GM15510 (cell line): Measurements from ENCODE around the gene RBM11.

Experiments
- POLR2A ChIP-seq: IDR thresholded peaks from 3 replicates; pipeline ENCODE4 v1.6.1; 2011; ENCODE audit warnings: borderline replicate concordance; ENCODE audit not compliant: insufficient read length; ENCODE audit errors: extremely low read depth

Gene RBM11

GRCh38 chr21:14215971-14216641 is at the start of gene RBM11:
Gene RBM11 (plus strand): TSS chr21:14216157. CDS start chr21:14216187, 30 bp downstream.
- no peak for TF ChIP-seq POLR2A

DNA sequence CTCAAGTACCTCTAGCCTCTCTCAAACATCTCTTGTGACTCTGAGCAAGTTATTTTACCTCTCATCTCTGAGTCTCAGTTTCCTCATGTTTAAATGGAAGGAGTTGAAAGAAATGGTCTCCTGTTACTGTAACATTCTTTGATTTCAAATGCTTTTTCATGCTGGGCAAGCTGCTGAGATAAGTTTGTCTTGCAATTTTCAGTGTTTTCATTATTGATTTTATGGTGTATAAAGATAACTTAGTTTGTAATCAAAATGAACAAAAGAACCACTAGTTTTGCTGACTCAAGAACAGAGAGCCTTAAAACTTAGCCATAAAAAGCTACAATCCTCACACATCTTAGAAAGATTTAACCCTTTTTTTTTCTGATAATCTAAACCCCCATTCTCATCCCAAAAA is 9.7 kb upstream of the RBM11 start:
- TF ChIP-seq POLR2A = no peak

DNA sequence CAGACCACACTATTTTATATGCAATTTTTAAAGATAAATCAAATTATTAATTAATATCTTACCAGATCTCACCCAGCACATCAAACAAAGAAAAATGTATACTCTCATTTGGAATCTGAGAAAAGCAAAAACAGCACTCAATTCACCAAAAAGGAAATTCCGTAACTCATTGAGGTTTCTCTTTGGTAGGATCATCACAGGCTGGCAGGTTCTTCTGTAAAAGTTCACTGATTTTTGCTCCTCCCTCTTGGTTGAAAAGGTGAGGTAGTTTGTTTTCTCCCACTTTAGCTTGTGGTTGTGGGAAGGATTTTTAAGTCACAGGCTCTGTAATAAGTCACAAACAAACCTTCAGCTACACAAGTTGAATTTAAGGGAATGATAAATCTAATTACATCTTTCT is 5.2 kb upstream of the RBM11 start, which contains the start of gene LIPI:
Gene LIPI, minus strand, starts transcription at position 218 of the 400 bp plus-strand sequence. Its CDS starts 110 bp downstream, at position 108.
- no peak for TF ChIP-seq POLR2A

DNA sequence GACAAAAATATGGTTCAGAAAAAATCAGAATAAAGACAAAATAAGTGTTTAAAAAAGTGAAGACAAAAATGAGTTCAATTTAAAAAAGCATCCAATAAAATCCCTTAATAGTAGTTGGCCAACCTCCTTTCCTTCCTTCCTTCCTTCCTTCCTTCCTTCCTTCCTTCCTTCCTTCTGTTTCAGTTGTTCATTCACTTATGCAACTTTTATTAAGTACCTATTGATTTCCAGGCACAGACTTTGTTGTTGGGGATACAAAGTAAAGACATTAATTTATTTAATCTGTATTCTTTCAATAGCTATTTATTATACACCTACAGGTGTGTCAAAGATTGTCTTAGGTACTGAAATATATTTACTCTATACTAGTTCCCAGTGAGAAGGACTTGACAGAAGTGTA is 2.8 kb upstream of the RBM11 start:
- TF ChIP-seq POLR2A = no peak

DNA sequence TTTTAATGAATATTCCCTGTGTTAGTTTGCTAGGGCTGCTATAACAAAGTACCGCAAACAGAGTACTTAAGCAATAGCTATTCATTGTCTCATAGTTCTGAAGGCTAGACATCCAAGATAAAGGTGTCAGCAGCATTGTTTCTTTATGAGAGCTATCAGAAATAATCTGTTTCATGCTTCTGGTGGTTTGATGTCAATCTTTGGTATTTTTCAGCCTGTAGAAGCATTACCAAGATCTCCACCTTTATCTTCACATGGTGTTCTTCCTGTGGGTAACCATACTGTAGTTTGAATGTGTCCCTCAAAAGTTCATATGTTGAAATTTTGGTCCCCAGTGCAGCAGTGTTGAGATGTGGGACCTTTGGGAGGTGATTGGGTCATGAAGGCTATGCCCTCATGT is 7.4 kb downstream of the RBM11 start:
- TF ChIP-seq POLR2A = no peak

DNA sequence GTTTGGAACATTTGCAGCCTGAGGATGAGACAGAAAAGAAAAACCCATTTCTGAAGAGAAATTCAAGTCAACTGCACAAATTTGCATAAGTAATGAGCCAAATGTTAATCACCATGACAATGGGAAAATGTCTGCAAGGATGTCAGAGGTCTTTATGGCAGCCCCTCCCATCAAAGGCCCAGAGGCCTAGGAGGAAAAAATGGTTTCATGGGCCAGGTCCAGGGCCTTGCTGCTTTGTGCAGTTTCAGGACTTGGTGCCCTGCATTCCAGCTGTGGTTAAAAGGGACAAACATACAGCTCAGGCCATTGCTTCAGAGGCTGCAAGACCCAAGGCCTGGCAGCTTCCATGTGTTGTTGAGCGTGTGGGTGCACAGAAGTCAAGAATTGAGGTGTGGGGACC is 13.4 kb downstream of the RBM11 start:
- TF ChIP-seq POLR2A = no peak

GRCh38 chr21:14235101-14235500 is 19.1 kb downstream of the RBM11 start:
- no peak for TF ChIP-seq POLR2A

GRCh38 chr21:14236180-14236579 is 20.2 kb downstream of the RBM11 start:
- TF ChIP-seq POLR2A = no peak

GRCh38 chr21:14239281-14239680 is 23.3 kb downstream of the RBM11 start:
- TF ChIP-seq POLR2A = no peak

DNA sequence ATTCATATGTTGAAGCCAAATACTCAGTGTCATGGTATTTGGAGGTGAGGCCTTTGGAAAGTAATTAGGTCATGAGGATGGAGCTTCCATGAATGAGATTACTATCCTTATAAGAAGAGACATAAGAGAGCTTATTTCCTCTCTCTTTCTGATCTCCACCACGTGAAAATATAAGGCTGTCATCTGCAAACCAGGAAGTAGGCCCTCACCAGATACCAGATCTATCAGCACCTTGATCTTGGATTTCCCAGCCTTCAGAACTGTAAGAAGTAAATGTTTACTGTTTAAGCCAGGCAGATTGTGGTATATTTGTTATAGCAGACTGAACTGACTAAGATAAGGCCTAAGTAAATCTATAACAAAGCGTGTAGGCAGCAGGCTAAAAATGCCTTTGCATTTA is 25.3 kb downstream of the RBM11 start:
- no peak for TF ChIP-seq POLR2A

- no peak for TF ChIP-seq POLR2A
Observed at GRCh38 chr21:14243461-14243860, 27.5 kb downstream of the RBM11 start.

DNA sequence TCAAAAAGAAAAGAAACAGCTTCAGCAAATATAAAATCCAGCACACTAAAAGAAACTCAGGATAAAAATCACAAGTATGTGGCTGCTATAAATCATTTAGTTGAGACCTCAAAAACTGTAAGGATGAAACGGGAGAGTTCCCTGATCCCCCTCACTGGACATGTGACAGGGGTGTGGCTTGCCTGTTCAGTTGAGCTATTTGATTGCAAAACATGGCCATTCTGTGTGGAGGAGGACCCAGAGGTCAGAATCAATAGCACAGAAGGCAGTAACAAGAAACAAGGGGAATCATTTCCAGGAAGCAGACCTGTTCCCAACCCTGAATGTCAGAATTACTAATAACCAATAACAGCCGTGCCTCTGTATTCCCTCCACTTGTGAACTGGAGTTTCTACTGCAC is 27.9 kb downstream of the RBM11 start:
- TF ChIP-seq POLR2A = no peak

DNA sequence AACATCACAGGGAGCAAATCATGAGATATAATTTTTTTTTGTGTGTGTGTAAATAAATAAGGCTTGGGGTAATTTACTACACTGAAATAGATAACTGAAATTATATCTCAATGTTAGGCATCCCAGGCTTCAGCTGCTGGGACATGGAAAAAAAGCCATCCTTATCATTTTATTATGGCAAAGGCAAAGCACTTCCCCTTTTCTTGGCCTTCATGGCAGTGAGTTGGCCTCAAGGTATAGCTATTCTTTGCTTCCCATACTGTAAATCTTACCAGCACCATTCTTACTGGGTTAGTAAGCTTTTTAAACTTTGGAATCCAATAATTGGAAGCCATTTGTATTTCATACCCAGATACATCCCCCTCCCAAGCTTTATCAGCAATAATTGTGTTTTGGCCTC is 29.0 kb downstream of the RBM11 start:
- TF ChIP-seq POLR2A = no peak

DNA sequence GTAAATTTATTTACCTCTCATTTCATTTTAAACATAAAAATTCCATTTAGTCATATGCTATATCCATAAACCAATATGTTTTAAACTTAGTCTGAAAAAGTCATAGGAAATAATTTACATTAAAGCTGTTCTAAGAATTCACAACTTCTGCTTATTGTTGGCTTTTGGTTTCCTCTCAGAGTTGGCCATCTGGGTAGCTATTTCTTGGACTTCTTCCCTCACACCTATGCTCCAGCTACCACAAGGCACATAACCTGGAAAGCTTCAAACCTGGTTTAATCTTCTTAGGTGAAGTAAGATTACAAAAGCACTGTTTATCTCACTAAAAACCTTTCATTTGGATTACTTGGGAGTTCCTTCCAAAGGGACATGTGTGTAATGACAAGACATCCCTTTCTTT is 29.8 kb downstream of the RBM11 start:
- no peak for TF ChIP-seq POLR2A

- no peak for TF ChIP-seq POLR2A
Observed at GRCh38 chr21:14251336-14251735, 35.4 kb downstream of the RBM11 start.

- no peak for TF ChIP-seq POLR2A
Observed at GRCh38 chr21:14259747-14260146, 43.8 kb downstream of the RBM11 start.
